Osteoblast (primary cell): ENCODE results near the gene DSE. TPM values are rescaled to one million over a fixed set of nuclear protein-coding genes. Genes with fewer than 3 reads are reported as not detected.
"Not testable (repeated sequence)": the region's sequence is repeated elsewhere in the genome, so short reads cannot be mapped to it uniquely, and the experiment has no call there.

Experiments
- DNase-seq: peaks from one replicate; pipeline ENCODE4 v3.0.0; 2011; ENCODE audit warnings: low spot score, mixed read lengths; ENCODE audit not compliant: insufficient read length; ENCODE audit errors: missing footprints
- H2AFZ ChIP-seq: 2 replicates; pipeline ENCODE4 v1.6.0; 2011; ENCODE audit warnings: mild to moderate bottlenecking, low read length
- H3K27ac ChIP-seq: 2 replicates; pipeline ENCODE4 v1.5.1; 2011; ENCODE audit warnings: mild to moderate bottlenecking, low read depth, low read length, moderate library complexity
- H3K27me3 ChIP-seq: 2 replicates; pipeline ENCODE4 v1.6.0; 2012; ENCODE audit warnings: mild to moderate bottlenecking, control low read depth, inconsistent platforms, low read length, moderate library complexity; ENCODE audit not compliant: insufficient read depth
- H3K36me3 ChIP-seq: 2 replicates; pipeline ENCODE4 v1.5.1; 2011; ENCODE audit warnings: mild to moderate bottlenecking, low read length, control low read depth, moderate library complexity; ENCODE audit not compliant: insufficient read depth
- H3K4me1 ChIP-seq: 2 replicates; pipeline ENCODE4 v1.5.1; 2011; ENCODE audit warnings: mild to moderate bottlenecking, low read length, control low read depth, moderate library complexity; ENCODE audit not compliant: insufficient read depth
- H3K4me2 ChIP-seq: 2 replicates; pipeline ENCODE4 v1.6.0; 2011; ENCODE audit warnings: mild to moderate bottlenecking, low read length; ENCODE audit not compliant: insufficient read depth
- H3K4me3 ChIP-seq: fragments of 200-600 bp; sonication (generic); 3 replicates; pipeline ENCODE4 v1.5.1; 2012; ENCODE audit warnings: mild to moderate bottlenecking, low read length, inconsistent platforms; ENCODE audit not compliant: insufficient read depth
- H3K79me2 ChIP-seq: 2 replicates; pipeline ENCODE4 v1.6.0; 2012; ENCODE audit warnings: mild to moderate bottlenecking, low read length, control low read depth, inconsistent platforms; ENCODE audit not compliant: insufficient read depth
- H3K9me3 ChIP-seq: 2 replicates; pipeline ENCODE4 v1.5.1; 2011; ENCODE audit warnings: low read depth, low read length, control low read depth
- H4K20me1 ChIP-seq: 2 replicates; pipeline ENCODE4 v1.6.0; 2012; ENCODE audit warnings: mild to moderate bottlenecking, low read length, control low read depth; ENCODE audit not compliant: insufficient read depth
- CTCF ChIP-seq: IDR thresholded peaks from 2 replicates; pipeline ENCODE4 v1.5.1; 2011; ENCODE audit warnings: mild to moderate bottlenecking, low read depth, low read length, moderate library complexity; ENCODE audit errors: extremely low read depth
- total RNA-seq: library from RNA; depleted of rRNA; stranded (reverse); fragments of >200 nt; gene quantifications from 2 replicates; pipeline ENCODE4 v1.2.3, GENCODE V29; 2012

Gene DSE
- total RNA-seq, 1 donor = 193 TPM

DNA sequence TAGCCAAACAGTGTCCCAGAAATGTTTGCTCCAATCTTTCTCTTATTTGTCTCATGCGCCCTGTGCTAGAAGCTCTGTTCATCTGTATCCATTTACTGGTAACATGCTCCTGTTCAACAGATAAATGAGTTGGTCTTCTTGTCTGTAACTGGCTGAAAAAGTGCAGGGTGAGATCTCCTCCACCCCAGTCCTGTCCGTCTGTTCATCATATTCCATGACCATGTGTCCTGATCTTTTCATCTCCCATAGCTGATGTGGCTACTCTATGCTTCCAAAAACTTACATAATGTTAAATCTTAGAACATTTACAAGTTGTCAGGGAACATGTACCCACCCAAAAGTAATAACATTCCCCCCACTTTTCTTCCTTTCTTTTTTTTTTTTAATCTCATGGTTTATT is 31.8 kb upstream of the DSE start:
- no peaks in the 10 kb centered on the region for H4K20me1 ChIP-seq
- no peak for DNase-seq
- H3K27me3 ChIP-seq = no peaks in the 10 kb centered on the region
- TF ChIP-seq CTCF = no peak
- H2AFZ ChIP-seq = no peak overlapping the region
- no peak overlapping the region for H3K4me3 ChIP-seq
- no peaks in the 10 kb centered on the region for H3K36me3 ChIP-seq
- H3K4me1 ChIP-seq = no peaks in the 10 kb centered on the region
- no peaks in the 10 kb centered on the region for H3K9me3 ChIP-seq
- H3K27ac ChIP-seq = no peak overlapping the region
- H3K79me2 ChIP-seq = no peaks in the 10 kb centered on the region
- no peak overlapping the region for H3K4me2 ChIP-seq

- H3K27me3 ChIP-seq, H4K20me1 ChIP-seq, H3K4me1 ChIP-seq, H3K79me2 ChIP-seq, H3K27ac ChIP-seq, H3K4me3 ChIP-seq, H2AFZ ChIP-seq, H3K36me3 ChIP-seq, DNase-seq, H3K9me3 ChIP-seq, H3K4me2 ChIP-seq: not testable (repeated sequence)
These were observed 30.1 kb upstream of the DSE start for GRCh38 chr6:116340625-116341024.

GRCh38 chr6:116349216-116349615 is 21.5 kb upstream of the DSE start:
- Histone ChIP-seq H3K4me1 (peaks cover 21% of the 10 kb centered on the region), H3K27ac (no peak overlapping the region), H2AFZ (no peak overlapping the region), H3K36me3 (no peaks in the 10 kb centered on the region), H3K4me2 (no peak overlapping the region), H4K20me1 (no peaks in the 10 kb centered on the region), H3K79me2 (no peaks in the 10 kb centered on the region), H3K4me3 (no peak overlapping the region), H3K9me3 (no peaks in the 10 kb centered on the region), H3K27me3 (no peaks in the 10 kb centered on the region)
- TF ChIP-seq CTCF = no peak
- no peak for DNase-seq

DNA sequence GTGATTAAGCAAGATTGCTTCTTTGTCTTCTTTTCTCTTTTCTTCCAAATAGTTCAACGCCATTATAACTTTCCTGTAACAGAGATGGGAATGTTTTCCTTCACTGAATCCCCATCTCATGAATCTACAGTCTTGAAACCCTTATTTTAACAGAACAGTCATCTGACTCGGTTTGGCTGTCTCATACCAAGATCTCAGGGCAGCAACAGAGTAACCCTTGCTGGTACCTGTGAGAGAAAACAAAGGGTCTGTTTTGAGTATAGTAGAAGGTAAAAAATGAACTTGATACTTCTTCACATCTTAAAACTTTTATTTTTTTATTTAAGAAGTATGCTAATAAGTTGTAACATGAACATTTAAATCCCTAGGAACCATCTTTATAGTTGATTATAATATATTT is 19.6 kb upstream of the DSE start:
- Histone ChIP-seq H3K79me2 (no peaks in the 10 kb centered on the region), H4K20me1 (no peaks in the 10 kb centered on the region), H3K4me2 (no peak overlapping the region), H3K36me3 (no peaks in the 10 kb centered on the region), H3K27ac (no peak overlapping the region), H3K27me3 (no peaks in the 10 kb centered on the region), H3K4me1 (peaks cover 24% of the 10 kb centered on the region), H3K4me3 (no peak overlapping the region), H3K9me3 (no peaks in the 10 kb centered on the region), H2AFZ (no peak overlapping the region)
- no peak for DNase-seq
- TF ChIP-seq CTCF = no peak
